Suprapubic skin (tissue), 4 donors: ENCODE results near the gene SMIM14.

Experiments used
- EP300 ChIP-seq: sonication (generic); formaldehyde crosslinking; IDR thresholded peaks from one replicate; pipeline ENCODE4 v1.6.1; 2017; ENCODE audit warnings: antibody characterized with exemption
- POLR2AphosphoS5 ChIP-seq, 3 donors: sonication (generic); formaldehyde crosslinking; IDR thresholded peaks; one replicate each; pipeline ENCODE4 v1.6.1; 2017; ENCODE audit warnings: antibody characterized with exemption in 3 of 3

DNA sequence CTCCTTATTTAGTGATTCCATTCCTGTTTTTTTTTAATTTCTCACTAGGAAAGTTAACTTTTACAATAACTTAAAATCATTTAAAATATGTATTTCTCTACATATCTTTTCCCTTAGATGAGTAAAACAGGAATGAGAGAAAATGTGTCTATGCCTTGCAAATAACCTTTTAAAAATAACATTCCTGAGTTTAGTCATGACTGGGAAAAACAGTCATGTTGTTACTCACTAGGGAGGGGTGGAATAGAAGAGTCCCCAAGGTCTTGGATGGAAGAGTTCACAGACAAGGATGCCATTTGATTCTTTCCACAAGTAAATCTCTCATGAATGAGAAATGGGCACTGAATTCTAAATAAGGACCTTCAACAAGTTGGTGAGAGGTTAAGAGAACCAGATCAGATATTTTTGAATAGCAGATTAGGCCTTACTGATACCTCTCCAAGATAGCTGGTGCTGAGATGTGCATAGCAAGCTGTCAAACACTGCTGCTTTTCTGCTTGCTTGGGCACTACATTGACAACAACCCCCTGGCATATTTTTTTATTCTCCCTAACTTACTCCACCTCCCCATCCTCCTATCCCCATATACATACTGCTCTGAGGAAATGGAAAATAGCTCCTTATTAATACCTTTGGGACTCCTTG, 136.5 kb downstream of the SMIM14 start:
- TF ChIP-seq EP300 (no peak), POLR2AphosphoS5 (IDR thresholded peaks at IDR 0.05) (no peak)
